Measurements from ENCODE around the gene FAM53A.

DNA sequence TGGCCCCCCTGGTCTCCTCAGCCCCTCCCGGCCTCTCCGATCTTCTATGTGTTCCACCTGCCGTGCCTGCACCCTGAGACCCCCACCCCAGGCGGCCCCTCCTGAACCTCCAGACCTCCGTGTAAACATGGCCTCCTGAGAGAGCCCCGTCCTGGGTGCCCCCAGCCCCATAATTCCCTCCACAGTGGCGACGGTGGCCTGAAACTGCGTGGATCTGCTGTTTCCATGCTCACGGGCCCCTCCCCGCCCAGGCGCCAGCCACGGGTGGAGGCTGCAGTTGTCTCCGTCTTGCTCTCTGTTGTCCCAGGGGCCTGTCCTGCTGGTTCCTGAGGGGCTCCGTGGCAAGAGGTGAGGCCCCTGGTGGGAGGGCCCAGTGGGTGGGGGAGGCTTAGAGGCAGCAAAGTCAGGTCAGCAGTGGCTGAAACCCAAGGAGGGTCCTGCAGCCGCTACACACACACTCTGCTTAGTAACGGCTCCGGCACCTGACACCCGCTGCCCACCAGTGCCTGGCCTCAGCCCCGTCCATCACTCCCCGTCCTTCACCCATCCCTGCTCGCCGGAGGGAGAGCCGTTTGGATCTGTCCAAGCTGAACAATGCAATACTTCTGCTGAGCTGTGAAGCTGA is 75.8 kb downstream of the FAM53A start:
- TF ChIP-seq, protein P1, sequence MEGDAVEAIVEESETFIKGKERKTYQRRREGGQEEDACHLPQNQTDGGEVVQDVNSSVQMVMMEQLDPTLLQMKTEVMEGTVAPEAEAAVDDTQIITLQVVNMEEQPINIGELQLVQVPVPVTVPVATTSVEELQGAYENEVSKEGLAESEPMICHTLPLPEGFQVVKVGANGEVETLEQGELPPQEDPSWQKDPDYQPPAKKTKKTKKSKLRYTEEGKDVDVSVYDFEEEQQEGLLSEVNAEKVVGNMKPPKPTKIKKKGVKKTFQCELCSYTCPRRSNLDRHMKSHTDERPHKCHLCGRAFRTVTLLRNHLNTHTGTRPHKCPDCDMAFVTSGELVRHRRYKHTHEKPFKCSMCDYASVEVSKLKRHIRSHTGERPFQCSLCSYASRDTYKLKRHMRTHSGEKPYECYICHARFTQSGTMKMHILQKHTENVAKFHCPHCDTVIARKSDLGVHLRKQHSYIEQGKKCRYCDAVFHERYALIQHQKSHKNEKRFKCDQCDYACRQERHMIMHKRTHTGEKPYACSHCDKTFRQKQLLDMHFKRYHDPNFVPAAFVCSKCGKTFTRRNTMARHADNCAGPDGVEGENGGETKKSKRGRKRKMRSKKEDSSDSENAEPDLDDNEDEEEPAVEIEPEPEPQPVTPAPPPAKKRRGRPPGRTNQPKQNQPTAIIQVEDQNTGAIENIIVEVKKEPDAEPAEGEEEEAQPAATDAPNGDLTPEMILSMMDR (conservative IDR thresholded peaks at IDR 0.05) = no peak
- no peak for TF ChIP-seq ZFX (IDR thresholded peaks at IDR 0.05)
